GM12878 (cell line): Measurements from ENCODE around the gene OSBPL7. TPM values are rescaled to one million over a fixed set of nuclear protein-coding genes. Genes with fewer than 3 reads are reported as not detected.

Source experiments
- polyA plus RNA-seq, 11 experiments: library from polyadenylated mRNA; depleted of rRNA in 4 of 11; unstranded in 6 of 11; stranded (reverse) in 5 of 11; fragments of >200 nt; fragmentation: Nextera tagmentation in 4 of 11; fragmentation: Illumina TruSeq in 1 of 11; extraction: Ambion mirVana in 4 of 11; extraction: Trizol in 1 of 11; gene quantifications; 1 replicate in 1 of 11; 2 replicates in 10 of 11; pipeline versions ENCODE4 v1.2.1 to v1.2.3, GENCODE V29; 2011 to 2016; ENCODE audit warnings: inconsistent platforms in 2 of 11, missing spikeins in 2 of 11, low read depth in 1 of 11
- total RNA-seq, 4 experiments: library from RNA; depleted of rRNA in 3 of 4; stranded (reverse); fragments of >200 nt in 3 of 4; fragmentation: Illumina TruSeq in 1 of 4; extraction: Trizol in 1 of 4; gene quantifications; 2 replicates each; pipeline versions ENCODE4 v1.2.1 to v1.2.3, GENCODE V29; 2013 to 2021

The OSBPL7 gene
- total and polyA plus RNA-seq, 10 of the 15 experiments (the other 5 are each of a cell fraction or from before 2014, with no cell fraction given): 0.50 to 16.1 (median 6.7) TPM

Other genes starting within 250 kb of the OSBPL7 start
Only the 7 nearest of the 13 such genes appear.
- gene TBX21, start 88.6 kb downstream of the OSBPL7 start, total RNA-seq (2014; rRNA removed): 7.9 and 8.4 TPM in 2 replicates
- gene TBX21, start 88.6 kb downstream of the OSBPL7 start, total RNA-seq (2014; rRNA removed; fragmentation: Illumina TruSeq; extraction: Trizol): 3.2 and 4.1 TPM in 2 replicates
- 8.3 and 9.5 TPM in 2 replicates for gene TBX21, start 88.6 kb downstream of the OSBPL7 start, total RNA-seq (2021)
- gene TBX21, start 88.6 kb downstream of the OSBPL7 start, polyA plus RNA-seq (2011; rRNA removed): 8.6 and 9.6 TPM in 2 replicates
- gene TBX21, start 88.6 kb downstream of the OSBPL7 start, polyA plus RNA-seq (2014; fragmentation: Illumina TruSeq; extraction: Trizol): 4.8 and 6.0 TPM in 2 replicates
- gene TBX21, start 88.6 kb downstream of the OSBPL7 start, polyA plus RNA-seq (2014; fragmentation: Nextera tagmentation; extraction: Ambion mirVana): 1 to 10 TPM in 1 of 2 experiments, under 1 TPM in 1; 0.63 to 1.8 TPM
- gene TBX21, start 88.6 kb downstream of the OSBPL7 start, polyA plus RNA-seq (2014; rRNA removed): 6.0 and 6.3 TPM in 2 replicates
- 1 to 10 TPM; 1.6 to 1.7 TPM for gene TBX21, start 88.6 kb downstream of the OSBPL7 start, polyA plus RNA-seq (2016; fragmentation: Nextera tagmentation; extraction: Ambion mirVana)
- 56.6 and 56.9 TPM in 2 replicates for gene MRPL10, start 9.7 kb upstream of the OSBPL7 start, total RNA-seq (2014; rRNA removed)
- gene MRPL10, start 9.7 kb upstream of the OSBPL7 start, total RNA-seq (2014; rRNA removed; fragmentation: Illumina TruSeq; extraction: Trizol): 32.7 and 35.6 TPM in 2 replicates
- 44.6 and 44.8 TPM in 2 replicates for gene MRPL10, start 9.7 kb upstream of the OSBPL7 start, total RNA-seq (2021)
- 37.1 and 61.9 TPM in 2 replicates for gene MRPL10, start 9.7 kb upstream of the OSBPL7 start, polyA plus RNA-seq (2011; rRNA removed)
- 22.4 and 48.3 TPM in 2 replicates for gene MRPL10, start 9.7 kb upstream of the OSBPL7 start, polyA plus RNA-seq (2014; fragmentation: Illumina TruSeq; extraction: Trizol)
- 10 to 100 TPM; 18.9 to 22.3 TPM for gene MRPL10, start 9.7 kb upstream of the OSBPL7 start, polyA plus RNA-seq (2014; fragmentation: Nextera tagmentation; extraction: Ambion mirVana)
- gene MRPL10, start 9.7 kb upstream of the OSBPL7 start, polyA plus RNA-seq (2014; rRNA removed): 46.1 and 50.7 TPM in 2 replicates
- 10 to 100 TPM; 46.3 to 49.1 TPM for gene MRPL10, start 9.7 kb upstream of the OSBPL7 start, polyA plus RNA-seq (2016; fragmentation: Nextera tagmentation; extraction: Ambion mirVana)
- gene LRRC46, start 9.9 kb upstream of the OSBPL7 start, total RNA-seq (2014; rRNA removed): 0.16 and 0.23 TPM in 2 replicates
- 0.22 and 0.37 TPM in 2 replicates for gene LRRC46, start 9.9 kb upstream of the OSBPL7 start, total RNA-seq (2014; rRNA removed; fragmentation: Illumina TruSeq; extraction: Trizol)
- gene LRRC46, start 9.9 kb upstream of the OSBPL7 start, total RNA-seq (2021): 0.38 and 0.53 TPM in 2 replicates
- 0.35 and 0.39 TPM in 2 replicates for gene LRRC46, start 9.9 kb upstream of the OSBPL7 start, polyA plus RNA-seq (2011; rRNA removed)
- 1.0 and 2.8 TPM in 2 replicates for gene LRRC46, start 9.9 kb upstream of the OSBPL7 start, polyA plus RNA-seq (2014; fragmentation: Illumina TruSeq; extraction: Trizol)
- gene LRRC46, start 9.9 kb upstream of the OSBPL7 start, polyA plus RNA-seq (2014; fragmentation: Nextera tagmentation; extraction: Ambion mirVana): under 1 TPM in 1 of 2 experiments, not detected in 1; 0.15 TPM
- 0.29 and 0.72 TPM in 2 replicates for gene LRRC46, start 9.9 kb upstream of the OSBPL7 start, polyA plus RNA-seq (2014; rRNA removed)
- 1 to 10 TPM; 1.7 to 1.8 TPM for gene LRRC46, start 9.9 kb upstream of the OSBPL7 start, polyA plus RNA-seq (2016; fragmentation: Nextera tagmentation; extraction: Ambion mirVana)
- gene SCRN2, start 19.5 kb upstream of the OSBPL7 start, total RNA-seq (2014; rRNA removed): 33.3 and 39.3 TPM in 2 replicates
- 13.5 TPM in 2 replicates for gene SCRN2, start 19.5 kb upstream of the OSBPL7 start, total RNA-seq (2014; rRNA removed; fragmentation: Illumina TruSeq; extraction: Trizol)
- 28.9 and 30.5 TPM in 2 replicates for gene SCRN2, start 19.5 kb upstream of the OSBPL7 start, total RNA-seq (2021)
- 9.7 and 15.4 TPM in 2 replicates for gene SCRN2, start 19.5 kb upstream of the OSBPL7 start, polyA plus RNA-seq (2011; rRNA removed)
- gene SCRN2, start 19.5 kb upstream of the OSBPL7 start, polyA plus RNA-seq (2014; fragmentation: Illumina TruSeq; extraction: Trizol): 3.0 and 10.8 TPM in 2 replicates
- gene SCRN2, start 19.5 kb upstream of the OSBPL7 start, polyA plus RNA-seq (2014; fragmentation: Nextera tagmentation; extraction: Ambion mirVana): 1 to 10 TPM in 1 of 2 experiments, under 1 TPM in 1; 0.34 to 1.9 TPM
- gene SCRN2, start 19.5 kb upstream of the OSBPL7 start, polyA plus RNA-seq (2014; rRNA removed): 32.7 and 33.4 TPM in 2 replicates
- gene SCRN2, start 19.5 kb upstream of the OSBPL7 start, polyA plus RNA-seq (2016; fragmentation: Nextera tagmentation; extraction: Ambion mirVana): 10 to 100 TPM; 24.8 to 29.9 TPM
- not detected in 2 replicates for gene SP6, start 29.4 kb upstream of the OSBPL7 start, total RNA-seq (2014; rRNA removed)
- 0.05 TPM in 1 of 2 replicates, not detected in the other for gene SP6, start 29.4 kb upstream of the OSBPL7 start, total RNA-seq (2014; rRNA removed; fragmentation: Illumina TruSeq; extraction: Trizol)
- 0.05 TPM in 1 of 2 replicates, not detected in the other for gene SP6, start 29.4 kb upstream of the OSBPL7 start, total RNA-seq (2021)
- 0.03 and 0.05 TPM in 2 replicates for gene SP6, start 29.4 kb upstream of the OSBPL7 start, polyA plus RNA-seq (2011; rRNA removed)
- not detected in 2 replicates for gene SP6, start 29.4 kb upstream of the OSBPL7 start, polyA plus RNA-seq (2014; fragmentation: Illumina TruSeq; extraction: Trizol)
- not detected for gene SP6, start 29.4 kb upstream of the OSBPL7 start, polyA plus RNA-seq (2014; fragmentation: Nextera tagmentation; extraction: Ambion mirVana)
- 0.06 TPM in 1 of 2 replicates, not detected in the other for gene SP6, start 29.4 kb upstream of the OSBPL7 start, polyA plus RNA-seq (2014; rRNA removed)
- gene SP6, start 29.4 kb upstream of the OSBPL7 start, polyA plus RNA-seq (2016; fragmentation: Nextera tagmentation; extraction: Ambion mirVana): under 1 TPM in 1 of 2 experiments, not detected in 1; 0.15 TPM
- gene SP2, start 74.4 kb upstream of the OSBPL7 start, total RNA-seq (2014; rRNA removed): 1.8 and 2.1 TPM in 2 replicates
- 1.6 TPM in 2 replicates for gene SP2, start 74.4 kb upstream of the OSBPL7 start, total RNA-seq (2014; rRNA removed; fragmentation: Illumina TruSeq; extraction: Trizol)
- gene SP2, start 74.4 kb upstream of the OSBPL7 start, total RNA-seq (2021): 16.8 and 17.9 TPM in 2 replicates
- gene SP2, start 74.4 kb upstream of the OSBPL7 start, polyA plus RNA-seq (2011; rRNA removed): 1.1 and 2.3 TPM in 2 replicates
- gene SP2, start 74.4 kb upstream of the OSBPL7 start, polyA plus RNA-seq (2014; fragmentation: Illumina TruSeq; extraction: Trizol): 12.9 and 19.1 TPM in 2 replicates
- 1 to 10 TPM; 1.2 to 1.9 TPM for gene SP2, start 74.4 kb upstream of the OSBPL7 start, polyA plus RNA-seq (2014; fragmentation: Nextera tagmentation; extraction: Ambion mirVana)
- 7.3 and 10.4 TPM in 2 replicates for gene SP2, start 74.4 kb upstream of the OSBPL7 start, polyA plus RNA-seq (2014; rRNA removed)
- gene SP2, start 74.4 kb upstream of the OSBPL7 start, polyA plus RNA-seq (2016; fragmentation: Nextera tagmentation; extraction: Ambion mirVana): 10 to 100 TPM; 17.6 to 18.0 TPM
- gene PNPO, start 119.8 kb upstream of the OSBPL7 start, total RNA-seq (2014; rRNA removed): 43.4 and 45.9 TPM in 2 replicates
- 33.6 and 34.5 TPM in 2 replicates for gene PNPO, start 119.8 kb upstream of the OSBPL7 start, total RNA-seq (2014; rRNA removed; fragmentation: Illumina TruSeq; extraction: Trizol)
- gene PNPO, start 119.8 kb upstream of the OSBPL7 start, total RNA-seq (2021): 47.9 and 52.6 TPM in 2 replicates
- gene PNPO, start 119.8 kb upstream of the OSBPL7 start, polyA plus RNA-seq (2011; rRNA removed): 22.1 and 30.1 TPM in 2 replicates
- 40.1 and 41.3 TPM in 2 replicates for gene PNPO, start 119.8 kb upstream of the OSBPL7 start, polyA plus RNA-seq (2014; fragmentation: Illumina TruSeq; extraction: Trizol)
- 10 to 100 TPM; 13.9 to 32.3 TPM for gene PNPO, start 119.8 kb upstream of the OSBPL7 start, polyA plus RNA-seq (2014; fragmentation: Nextera tagmentation; extraction: Ambion mirVana)
- 32.9 and 34.1 TPM in 2 replicates for gene PNPO, start 119.8 kb upstream of the OSBPL7 start, polyA plus RNA-seq (2014; rRNA removed)
- gene PNPO, start 119.8 kb upstream of the OSBPL7 start, polyA plus RNA-seq (2016; fragmentation: Nextera tagmentation; extraction: Ambion mirVana): 10 to 100 TPM; 40.2 to 42.1 TPM